ENCODE data around the gene MAP6D1. TPM values are rescaled to one million over a fixed set of nuclear protein-coding genes. Genes with fewer than 3 reads are reported as not detected.

MAP6D1 gene
- total RNA-seq, 1 experiment from 2014 or later, result 7.1 TPM

- DNase-seq, result no peak
- Histone ChIP-seq H3K23ac (ENCODE audit: insufficient read length, low read depth, low read length) (no peak overlapping the region), H3K27ac (ENCODE audit: insufficient read length, low read depth, low read length) (no peak overlapping the region), H3K14ac (ENCODE audit: insufficient read depth, low read length) (no peak overlapping the region; the same call in 1 of the 2 replicates), H3K79me2 (ENCODE audit: insufficient read depth, low read length) (no peaks in the 10 kb centered on the region), H2BK12ac (ENCODE audit: insufficient read length, low read depth, low read length) (no peak overlapping the region), H2AK5ac (ENCODE audit: insufficient read length, low read length) (no peak overlapping the region), H2AFZ (ENCODE audit: low read length) (no peak overlapping the region), H3K79me1 (ENCODE audit: insufficient read depth, low read depth, low read length, poor library complexity, severe bottlenecking) (no peaks in the 10 kb centered on the region), H3K27me3 (ENCODE audit: insufficient read depth, low read length) (no peaks in the 10 kb centered on the region), H2BK20ac (ENCODE audit: low read depth, low read length, poor library complexity, severe bottlenecking) (no peak overlapping the region), H3K9ac (ENCODE audit: extremely low read depth, insufficient read length, low read length) (no peak overlapping the region), H3T11ph (ENCODE audit: low read length) (no peak overlapping the region), H4K20me1 (ENCODE audit: control insufficient read depth, insufficient read depth, insufficient read length) (no peaks in the 10 kb centered on the region), H3K9me3 (ENCODE audit: control insufficient read depth, low read depth, low read length) (no peaks in the 10 kb centered on the region), H3K4me2 (ENCODE audit: insufficient read depth, insufficient read length, low read length) (no peak overlapping the region), H4K8ac (replicated peaks; ENCODE audit: insufficient read length, low read depth, low read length) (no peak overlapping the region), H2BK120ac (ENCODE audit: low read depth, low read length, poor library complexity, severe bottlenecking) (no peak overlapping the region), H4K5ac (ENCODE audit: insufficient read length, low read depth, low read length) (no peak overlapping the region), H3K18ac (ENCODE audit: insufficient read length, low read depth, low read length) (no peak overlapping the region), H4K91ac (ENCODE audit: insufficient read length, low read depth, low read length) (no peak overlapping the region), H2BK5ac (ENCODE audit: insufficient read length, low read length) (no peak overlapping the region), H3K4ac (ENCODE audit: low read depth, low read length) (no peak overlapping the region), H2BK15ac (ENCODE audit: low read depth, low read length) (no peak overlapping the region), H3K4me1 (ENCODE audit: insufficient read depth, low read length) (no peaks in the 10 kb centered on the region), H3K56ac (ENCODE audit: insufficient read length, low read depth, low read length) (no peak overlapping the region), H3K23me2 (ENCODE audit: insufficient read length, low read depth, low read length, poor library complexity, severe bottlenecking) (no peaks in the 10 kb centered on the region)
- H3K36me3 Mint-ChIP-seq (ENCODE audit: insufficient read depth in 1 of 3, low read depth in 3 of 3), result peaks cover 35 to 82% (median 80%) of the 10 kb centered on the region in 3 experiments
- WGBS (ENCODE audit: extremely low coverage, insufficient read length, low lambda C conversion rate), result no CpG with 5 or more reads among the region's 16 CpGs
- no peaks in the 10 kb centered on the region for H3K4me1 Mint-ChIP-seq
- no peaks in the 10 kb centered on the region for H3K27me3 Mint-ChIP-seq (ENCODE audit: low read depth)
- no peaks in the 10 kb centered on the region for H3K9me3 Mint-ChIP-seq
- TF ChIP-seq CTCF (conservative IDR thresholded peaks at IDR 0.05), result no peak
- no peak overlapping the region for H3K4me3 Mint-ChIP-seq
- H3K27ac Mint-ChIP-seq, result peak overlapping the region in 1 of 3 experiments; percentile 16; a peak in 1 of 7 replicates
Measured at GRCh38 chr3:183790700-183791099, 34.7 kb downstream of the MAP6D1 start.

All from H9 (cell line).